Activated CD4-positive, CD25-positive, alpha-beta regulatory T cell treated with anti-CD3 and anti-CD28 coated beads, Interleukin-2, amount 50 U/mL, for 16 hours (primary cell): Measurements from ENCODE around the gene CHD6.
A peak's percentile ranks its signal among the peaks of the same experiment; 100 is the strongest.

Experiments used
- DNase-seq: peaks from one replicate; pipeline ENCODE4 v3.0.0-alpha.2; 2020; ENCODE audit warnings: low read depth, low spot score

The CHD6 gene

DNA sequence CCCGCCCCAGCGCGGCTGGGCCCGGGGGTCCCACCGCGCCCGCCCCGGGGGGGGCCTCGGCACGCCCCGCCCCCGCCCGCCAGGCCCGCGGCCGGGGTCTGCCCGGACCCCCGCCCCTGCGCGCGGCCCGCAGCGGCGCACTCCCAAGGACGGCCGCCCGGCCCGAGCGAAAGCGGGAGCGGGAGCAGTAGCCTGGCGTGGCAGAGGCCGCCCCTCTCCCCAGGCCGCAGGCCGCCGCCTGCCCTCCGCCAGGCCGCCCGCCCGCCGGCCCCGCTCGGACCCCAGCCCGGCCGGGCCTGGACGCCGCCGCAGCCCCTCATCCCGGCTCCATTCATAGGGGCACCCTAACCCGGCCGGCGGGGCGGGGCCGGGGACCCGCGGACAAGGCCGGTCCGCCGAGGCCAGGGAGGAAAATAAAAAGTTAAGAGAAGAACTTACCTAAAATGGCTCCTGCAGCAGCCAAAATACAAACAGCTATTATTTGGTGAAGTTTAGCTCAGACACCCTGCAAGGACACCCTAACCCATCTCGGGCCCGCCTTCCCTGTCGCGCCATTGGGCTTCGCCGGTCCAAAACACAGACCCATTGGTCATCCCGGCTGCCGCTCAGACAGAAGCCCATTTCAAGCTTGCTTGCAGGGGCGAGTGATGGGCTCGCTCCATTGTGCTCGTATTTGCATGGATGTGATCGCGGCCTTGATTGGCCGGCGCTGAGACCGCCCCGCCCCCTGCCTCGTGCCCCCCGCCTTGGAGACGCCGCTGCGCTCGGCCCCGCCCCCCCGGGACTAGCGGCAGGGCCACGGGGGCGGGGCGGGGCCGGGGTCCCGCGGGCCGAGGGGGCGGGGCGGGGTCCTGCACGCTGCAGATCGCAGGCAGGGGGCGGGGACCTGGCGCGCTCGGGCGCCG, at the start of gene CHD6:
CHD6 (minus strand) TSS at position 476 of the 905 bp plus-strand sequence. CDS start 67,040 bp downstream, outside the sequence.
- DNase-seq = peak; percentile 96

DNA sequence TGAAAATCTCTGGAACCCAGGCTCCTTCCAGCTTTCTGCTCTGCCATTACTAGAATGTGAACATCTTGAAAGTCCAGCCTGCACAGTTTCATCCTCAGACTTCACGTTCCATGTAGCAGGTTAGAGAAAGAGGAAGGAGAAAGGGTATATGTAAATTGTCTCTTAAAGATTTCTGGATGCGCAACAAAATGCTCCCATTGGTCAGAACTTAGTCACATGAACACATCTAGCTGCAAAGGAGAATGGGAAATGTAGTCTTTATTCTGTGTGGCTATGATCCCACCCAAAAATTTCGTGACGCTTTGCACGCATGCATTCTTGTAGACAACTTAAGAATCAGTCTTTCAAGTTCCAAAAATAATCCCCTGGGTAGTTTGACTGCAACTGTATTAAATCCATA, 46.4 kb upstream of the CHD6 start:
- DNase-seq = no peak

DNA sequence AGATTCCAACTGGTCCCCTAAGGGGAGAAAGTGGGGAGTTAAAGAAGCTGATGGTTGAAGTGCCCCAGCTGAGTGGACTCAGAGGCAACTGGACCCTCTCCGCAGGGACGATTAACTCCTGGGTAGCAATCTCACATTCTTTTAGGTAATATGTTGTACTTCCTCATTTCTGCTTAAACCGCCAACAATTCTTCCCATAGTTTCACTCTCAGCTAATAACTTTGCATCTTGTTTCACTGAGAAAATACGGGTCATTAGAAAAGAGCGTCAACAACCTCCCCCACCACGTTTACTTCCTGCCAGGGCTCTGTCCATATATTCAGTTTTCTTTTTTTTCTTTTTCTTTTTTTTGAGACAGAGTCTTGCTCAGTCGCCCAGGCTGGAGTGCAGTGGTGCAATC, 39.5 kb upstream of the CHD6 start:
- no peak for DNase-seq

GRCh38 chr20:41655962-41656618, 37.9 kb upstream of the CHD6 start:
- DNase-seq = no peak

- no peak for DNase-seq
Observed at GRCh38 chr20:41654884-41655283, 36.7 kb upstream of the CHD6 start.

DNA sequence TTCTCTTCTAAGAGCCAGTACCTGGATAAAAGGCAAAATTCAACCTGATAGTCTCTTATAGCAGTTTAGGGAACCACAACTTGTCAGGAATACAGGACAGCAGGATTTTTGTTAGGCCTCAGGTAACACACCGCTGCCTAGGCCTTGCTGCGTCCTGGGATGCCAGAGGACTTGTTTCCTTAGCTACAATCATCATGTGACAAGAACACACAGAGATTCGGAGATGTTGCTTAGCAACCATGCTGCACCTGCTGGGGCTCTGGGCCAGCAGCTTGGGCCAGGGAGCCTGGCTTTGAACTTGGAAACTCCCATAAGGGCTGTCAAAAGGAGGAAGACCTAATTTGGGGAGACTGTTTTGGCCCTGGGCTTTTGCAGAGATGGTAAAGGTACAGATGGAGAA, 36.1 kb upstream of the CHD6 start:
- no peak for DNase-seq

GRCh38 chr20:41650231-41650948, 32.2 kb upstream of the CHD6 start:
- DNase-seq = no peak

GRCh38 chr20:41649489-41649888, 31.3 kb upstream of the CHD6 start:
- DNase-seq = no peak

GRCh38 chr20:41645372-41645771, 27.2 kb upstream of the CHD6 start:
- no peak for DNase-seq

DNA sequence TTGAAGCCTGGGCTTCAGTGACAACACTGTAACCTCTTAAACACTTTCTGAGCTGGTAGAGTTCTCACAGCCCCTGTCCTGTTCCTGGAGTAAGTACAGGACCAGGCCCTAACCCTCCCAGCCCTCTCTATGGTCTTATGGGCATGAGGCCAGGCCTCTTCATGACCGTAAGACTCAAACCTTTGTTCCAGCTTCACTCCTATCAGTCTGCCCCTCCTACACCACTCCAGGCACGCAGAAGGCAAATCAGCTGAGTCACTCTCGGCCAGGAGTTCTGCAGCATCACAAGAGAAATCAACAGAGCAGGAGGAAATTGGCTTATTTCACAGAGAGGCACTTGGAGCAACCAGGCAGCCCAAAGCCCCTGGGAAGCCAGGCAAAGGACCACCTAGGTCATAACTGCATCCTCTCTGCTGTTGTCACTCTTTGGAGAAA, 25.3 kb upstream of the CHD6 start:
- no peak for DNase-seq

GRCh38 chr20:41639630-41640029, 21.5 kb upstream of the CHD6 start:
- no peak for DNase-seq

DNA sequence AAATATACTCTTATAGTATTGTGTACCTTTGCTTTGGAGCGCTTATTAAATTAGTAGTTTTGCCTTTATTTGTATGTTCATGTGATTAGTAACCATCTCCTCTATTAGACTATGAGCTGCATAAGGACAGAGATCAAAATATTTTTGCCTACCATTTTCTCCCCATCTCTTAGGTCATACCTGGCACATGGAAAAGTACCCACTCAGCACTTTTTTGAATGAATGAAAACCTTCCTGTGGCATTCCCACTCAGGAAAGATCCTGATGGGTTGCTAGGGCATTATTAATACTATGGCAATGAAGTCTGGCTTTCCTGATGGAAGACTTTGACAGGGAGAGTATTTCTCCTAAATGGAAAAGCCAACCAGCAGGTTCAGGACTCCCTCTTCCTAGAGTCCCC, 20.3 kb upstream of the CHD6 start:
- DNase-seq = no peak

DNA sequence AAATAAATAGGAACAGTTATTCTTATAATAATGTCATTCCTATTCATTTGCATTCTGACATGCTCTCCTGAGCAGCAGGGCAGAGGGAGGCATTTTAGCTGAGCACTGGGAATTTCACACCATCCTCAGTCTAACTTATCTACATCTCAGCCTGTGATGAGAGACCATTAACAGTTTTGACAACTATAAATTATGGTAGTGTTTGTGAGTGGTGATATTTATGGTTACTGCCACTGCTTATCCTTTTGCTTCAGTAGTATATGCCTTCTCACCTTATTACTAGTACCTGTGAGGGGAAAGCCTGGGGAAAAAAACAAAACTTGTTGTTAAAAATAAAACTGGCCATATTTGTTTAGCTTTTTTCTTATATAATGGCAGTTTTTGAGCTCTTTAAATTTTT, 17.0 kb upstream of the CHD6 start:
- no peak for DNase-seq

GRCh38 chr20:41632896-41633295, 14.7 kb upstream of the CHD6 start:
- no peak for DNase-seq

GRCh38 chr20:41631826-41632225, 13.6 kb upstream of the CHD6 start:
- DNase-seq = no peak

DNA sequence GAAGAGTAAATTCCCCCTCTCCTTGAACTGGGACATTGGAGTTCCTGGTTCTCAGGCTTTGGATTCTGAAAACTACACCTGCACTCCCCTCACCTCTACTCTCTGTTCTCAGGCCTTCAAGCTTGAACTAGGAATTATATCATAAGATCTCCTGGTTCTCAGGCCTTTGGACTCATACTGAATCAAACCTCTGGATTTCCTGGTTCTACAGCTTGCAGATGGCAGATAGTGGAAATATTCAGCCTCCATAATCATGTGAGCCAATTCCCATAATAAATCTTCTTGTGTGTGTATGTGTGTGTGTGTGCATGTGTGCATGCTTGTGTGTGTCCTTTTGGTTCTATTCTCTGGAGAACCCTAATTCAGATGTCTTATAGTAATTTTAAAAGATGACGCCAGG, 12.7 kb upstream of the CHD6 start:
- DNase-seq = no peak

DNA sequence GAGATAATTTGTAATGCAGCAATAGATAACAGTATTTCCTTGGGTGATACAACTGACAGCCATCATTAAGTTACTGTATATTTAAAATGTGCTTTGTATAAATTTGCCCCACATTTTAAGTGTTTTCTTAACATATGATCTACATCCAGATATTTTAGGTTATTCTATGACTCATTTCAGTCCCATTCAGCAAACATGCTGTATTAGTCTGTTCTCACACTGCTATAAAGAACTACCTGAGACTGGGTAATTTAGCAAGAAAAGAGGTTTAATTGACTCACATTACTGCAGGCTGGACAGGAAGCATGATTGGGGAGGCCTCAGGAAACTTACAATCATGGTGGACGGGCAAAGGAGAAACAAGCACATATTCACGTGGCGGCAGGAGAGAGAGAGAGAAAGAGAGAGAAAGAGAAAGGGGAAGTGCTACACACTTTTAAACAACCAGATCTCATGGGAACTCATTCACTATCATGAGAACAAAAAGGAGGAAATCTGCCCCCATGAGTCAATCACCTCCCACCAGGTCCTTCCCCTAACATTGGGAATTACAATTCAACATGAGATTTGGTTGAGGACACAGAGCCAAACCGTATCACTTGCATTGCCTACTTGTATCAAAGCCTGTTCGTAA, 9.6 kb upstream of the CHD6 start:
- no peak for DNase-seq

- DNase-seq = no peak
Observed at GRCh38 chr20:41627001-41627495, 8.9 kb upstream of the CHD6 start.

- DNase-seq = no peak
Observed at GRCh38 chr20:41623625-41624375, 5.6 kb upstream of the CHD6 start.

- DNase-seq = no peak
Observed at GRCh38 chr20:41622584-41622983, 4.4 kb upstream of the CHD6 start.

DNA sequence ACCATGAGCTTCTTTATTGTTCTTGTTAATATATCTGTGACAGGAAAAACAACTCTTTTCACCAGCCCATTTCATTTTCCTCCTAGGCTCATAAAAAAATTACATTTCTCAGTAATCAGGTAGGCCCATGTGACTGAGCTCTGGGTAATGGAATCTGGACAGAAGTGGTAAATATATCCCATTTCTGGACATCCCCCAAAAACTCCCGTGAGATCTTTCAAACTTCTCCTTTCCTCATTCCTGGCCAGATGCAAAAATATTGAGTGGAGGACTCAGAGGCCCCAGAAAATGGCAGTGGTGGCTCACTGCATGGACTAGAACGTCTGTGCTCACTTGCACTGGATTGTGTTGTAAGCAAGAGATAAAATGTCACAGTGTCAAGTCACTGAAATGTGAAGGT, 3.8 kb upstream of the CHD6 start:
- no peak for DNase-seq
